Measurements from ENCODE around the gene CA5B.
"Not testable (repeated sequence)": the region's sequence is repeated elsewhere in the genome, so short reads cannot be mapped to it uniquely, and the experiment has no call there.

GRCh38 chrX:15704273-15704672 is 33.8 kb upstream of the CA5B start:
- not testable (repeated sequence) for TF ChIP-seq CTCF, POLR2A (IDR thresholded peaks at IDR 0.05)
